HG02623 (cell line): ENCODE data around the gene SPINT2.

Experiments
- ATAC-seq: cut with Tn5 transposase; IDR thresholded peaks from one replicate; pipeline ENCODE4 v1.9.1; 2021; ENCODE audit warnings: moderate library complexity; ENCODE audit not compliant: unreplicated experiment

The SPINT2 gene

DNA sequence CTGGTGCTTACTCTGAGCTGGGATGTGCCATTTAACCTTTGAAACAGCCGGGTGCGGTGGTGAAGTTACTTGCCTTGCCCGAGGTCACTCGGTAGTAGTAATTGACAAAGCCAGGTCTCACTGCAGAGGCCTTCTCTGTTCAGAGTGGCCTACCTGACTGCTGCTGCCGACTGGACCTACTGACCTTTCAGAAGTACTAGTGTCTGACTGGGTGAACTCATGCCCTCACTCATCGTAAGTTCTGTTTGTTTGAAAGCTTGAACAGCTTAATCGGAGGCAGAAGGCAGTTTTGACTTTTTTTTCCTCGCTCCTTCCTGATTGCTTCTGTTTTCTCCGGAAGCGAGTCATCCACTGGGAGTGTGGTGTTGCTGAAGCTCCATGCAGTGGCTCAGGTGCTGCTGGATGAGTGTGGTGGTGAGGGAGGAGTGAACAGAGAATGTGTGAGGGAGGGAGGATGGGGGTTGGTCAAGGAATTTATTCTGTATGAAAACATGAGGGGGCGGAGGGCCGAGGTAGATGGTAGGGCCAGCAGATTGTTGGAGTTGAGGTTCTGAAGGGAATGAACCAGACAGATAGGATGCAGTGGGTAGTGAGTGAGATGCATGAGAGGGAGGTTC is 2.7 kb downstream of the SPINT2 start:
- ATAC-seq = no peak

DNA sequence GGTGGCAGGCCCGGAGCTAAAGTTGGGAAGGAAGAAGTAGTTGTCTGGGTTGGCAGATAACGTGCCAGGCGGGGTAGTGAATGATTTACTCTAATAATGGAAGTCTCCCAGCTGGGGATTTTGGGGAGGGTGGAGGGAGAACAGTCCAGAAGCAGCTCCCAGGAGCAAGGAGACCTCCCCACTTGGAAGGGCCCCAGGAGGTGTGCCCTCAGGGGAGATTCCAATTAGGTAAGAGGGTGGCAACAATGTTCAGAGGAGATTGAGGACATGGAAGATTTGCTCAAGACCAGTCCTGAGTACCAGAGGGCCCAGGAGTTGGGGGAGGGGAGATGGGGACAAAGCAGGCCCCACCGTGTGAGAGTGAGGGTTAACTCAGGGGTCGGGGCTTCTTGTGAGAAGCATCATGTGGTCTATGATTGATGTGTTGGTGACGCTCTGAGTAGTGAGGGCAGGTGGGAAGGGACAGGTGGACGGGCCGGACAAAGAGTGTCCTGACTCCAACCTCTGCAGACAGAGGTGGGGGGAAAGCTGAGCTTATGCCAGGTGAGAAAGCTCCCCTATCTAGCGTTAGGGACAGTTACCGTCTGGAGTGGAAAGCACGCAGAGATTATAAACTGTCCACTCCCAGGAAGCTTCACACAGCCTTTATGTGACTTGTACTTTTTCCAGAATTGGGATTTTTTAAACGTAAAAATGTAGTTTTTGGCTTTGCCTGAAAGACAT is 3.5 kb downstream of the SPINT2 start:
- no peak for ATAC-seq

DNA sequence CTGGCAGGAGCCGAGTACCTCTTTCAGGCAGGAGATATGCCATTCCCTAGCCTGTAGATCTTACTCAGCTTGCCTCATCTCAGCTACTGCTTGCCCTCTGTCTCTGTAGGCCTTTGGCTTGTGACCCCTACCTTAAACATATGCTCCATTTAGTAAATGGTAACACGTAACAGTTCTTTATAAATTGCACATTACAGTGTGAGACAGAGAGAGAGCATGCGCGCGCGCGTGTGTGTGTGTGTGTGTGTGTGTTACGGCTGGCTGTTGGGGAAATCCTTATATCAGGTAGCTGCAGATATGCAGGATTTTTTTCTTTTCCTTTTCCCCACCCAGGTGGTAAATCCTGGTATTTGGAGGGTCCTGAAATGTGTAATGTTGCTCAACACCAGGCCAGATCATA is 4.2 kb downstream of the SPINT2 start:
- ATAC-seq = no peak

DNA sequence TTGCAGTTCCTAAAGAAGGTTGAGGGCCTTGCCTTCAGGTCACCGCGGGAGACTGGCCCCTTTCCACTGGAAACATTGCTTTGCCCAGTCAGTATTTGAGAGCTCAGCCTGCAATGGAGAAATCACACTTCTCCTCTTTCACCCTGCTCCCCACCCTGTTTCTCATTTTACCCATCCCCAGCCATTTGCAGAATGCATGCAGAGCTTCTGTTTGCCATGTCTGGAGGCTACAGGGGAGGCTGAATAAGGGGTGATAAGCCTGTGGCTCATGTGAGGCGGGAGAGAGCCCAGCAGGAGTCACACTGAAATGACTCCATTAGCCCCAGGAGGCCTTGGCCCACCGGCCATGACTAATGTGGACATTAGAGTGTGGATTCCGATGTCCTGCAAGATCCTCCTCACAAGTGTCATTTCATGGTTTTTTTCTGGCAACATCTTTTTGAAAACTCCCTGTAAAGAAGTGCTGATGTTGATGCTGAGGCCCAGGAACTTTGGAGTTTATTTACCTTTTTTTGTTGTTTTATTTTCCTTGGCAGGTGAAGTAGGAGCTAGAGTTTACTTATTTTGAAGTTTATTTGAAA is 6.3 kb downstream of the SPINT2 start:
- no peak for ATAC-seq

DNA sequence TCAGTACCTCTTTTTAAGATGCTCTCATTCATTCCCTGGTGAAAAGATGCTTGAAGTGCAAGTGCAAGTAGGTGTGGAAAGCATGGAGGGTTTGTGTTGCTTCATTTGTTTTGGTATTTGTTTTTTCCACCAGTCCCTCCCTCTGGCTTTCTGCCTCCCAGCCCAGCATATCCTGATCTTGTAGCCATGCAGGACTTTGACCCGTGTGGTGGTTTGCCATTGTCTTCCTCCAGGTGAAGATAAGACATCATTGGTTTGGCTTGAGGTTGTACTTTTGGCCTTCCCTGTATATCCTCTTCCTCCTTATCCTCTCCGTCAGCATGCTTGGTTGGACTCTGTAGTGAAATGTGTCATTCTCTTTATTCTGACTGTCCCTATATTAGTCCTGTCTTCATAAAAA is 9.1 kb downstream of the SPINT2 start:
- ATAC-seq = no peak

DNA sequence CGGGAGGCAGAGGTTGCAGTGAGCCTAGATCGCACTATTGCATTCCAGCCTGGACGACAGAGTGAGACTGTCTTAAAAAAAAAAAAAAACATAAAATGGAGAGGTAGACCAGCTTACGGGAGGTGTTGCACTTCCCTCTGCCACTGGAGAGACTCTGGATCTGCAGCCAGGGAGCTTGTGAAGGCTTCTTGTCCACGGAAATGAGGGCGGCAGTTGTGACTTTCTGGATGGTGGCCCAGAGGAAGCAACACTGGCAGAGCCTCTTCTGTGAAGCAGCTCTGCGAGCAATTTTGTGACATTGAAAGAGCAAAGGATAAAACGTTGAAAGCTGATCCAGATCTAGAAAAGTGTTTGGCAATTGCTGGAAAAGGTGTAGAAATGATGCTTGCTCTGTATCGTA is 10.4 kb downstream of the SPINT2 start:
- ATAC-seq = no peak

DNA sequence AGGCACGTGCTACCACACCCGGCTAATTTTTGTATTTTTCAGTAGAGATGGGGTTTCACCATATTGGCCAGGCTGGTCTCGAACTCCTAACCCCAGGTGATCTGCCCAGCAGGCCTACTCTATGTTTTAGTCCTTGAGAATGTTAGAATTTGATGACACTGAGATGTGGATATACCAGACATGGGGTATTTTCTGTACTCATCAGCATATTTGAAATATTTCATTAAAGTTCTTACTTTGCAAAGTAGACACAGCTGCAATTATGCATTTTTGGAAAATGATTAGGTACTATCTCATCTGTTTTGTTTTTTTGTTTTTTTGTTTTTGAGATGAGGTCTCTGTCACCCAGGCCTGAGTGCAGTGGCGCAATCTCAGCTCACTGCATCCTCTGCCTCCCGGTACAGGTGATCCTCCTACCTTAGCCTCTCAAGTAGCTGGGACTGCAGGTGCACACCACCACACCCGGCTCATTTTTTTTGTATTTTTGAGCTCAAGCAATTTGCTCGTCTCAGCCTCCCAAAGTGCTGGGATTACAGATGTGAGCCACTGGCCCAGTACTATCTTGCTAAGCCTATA is 12.7 kb downstream of the SPINT2 start:
- no peak for ATAC-seq

DNA sequence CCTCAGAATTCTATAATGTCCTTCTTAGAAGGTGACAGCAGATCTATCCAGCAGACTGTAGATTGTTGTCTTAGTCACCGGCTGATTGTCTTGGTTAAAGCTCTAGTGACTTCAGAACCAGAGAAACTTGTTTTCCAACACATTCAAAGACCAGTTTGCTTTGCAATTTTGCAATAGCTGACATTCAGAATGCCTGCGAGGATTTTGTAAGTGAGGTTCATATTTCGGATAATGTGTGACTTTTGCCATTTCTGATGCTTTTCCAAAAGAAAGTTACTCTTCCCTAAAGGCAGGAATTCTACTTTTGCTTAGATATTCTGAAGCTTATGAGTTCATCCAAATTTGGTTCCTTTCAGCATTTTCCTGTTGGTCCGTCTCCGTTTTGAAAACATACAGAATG is 13.2 kb downstream of the SPINT2 start:
- no peak for ATAC-seq

DNA sequence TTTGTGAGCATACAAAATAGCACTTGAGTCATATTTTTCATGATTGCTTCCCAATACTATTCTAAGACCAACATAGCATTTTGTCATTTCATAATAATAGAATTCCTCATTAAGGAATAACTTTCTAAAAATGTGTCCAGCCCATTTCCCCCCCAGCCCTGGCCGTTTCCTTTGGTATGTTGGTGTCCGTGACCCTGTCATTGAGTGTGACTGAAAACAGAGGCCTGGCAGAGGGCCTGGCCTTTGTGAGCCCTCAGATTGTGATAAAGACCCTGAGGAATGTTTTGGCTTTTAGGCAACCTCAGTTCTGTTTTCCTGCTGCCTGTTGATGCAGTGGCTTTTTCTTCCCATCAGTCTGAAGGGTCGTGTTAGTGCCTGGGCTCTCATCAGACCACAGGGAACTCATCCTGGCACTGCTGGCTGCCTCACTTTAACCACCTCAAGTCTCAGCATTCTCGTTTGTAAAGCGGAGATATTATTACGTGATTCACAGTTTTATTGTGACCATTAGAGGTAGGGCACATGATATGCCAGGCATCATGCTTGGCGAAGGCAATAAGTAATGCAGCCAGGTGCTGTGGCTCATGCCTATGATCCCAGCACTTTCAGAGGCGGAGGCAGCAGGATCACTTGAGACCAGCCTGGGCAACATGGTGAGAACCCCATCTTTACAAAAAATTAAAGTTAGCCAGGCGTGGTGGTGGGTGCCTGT is 13.8 kb downstream of the SPINT2 start:
- no peak for ATAC-seq

DNA sequence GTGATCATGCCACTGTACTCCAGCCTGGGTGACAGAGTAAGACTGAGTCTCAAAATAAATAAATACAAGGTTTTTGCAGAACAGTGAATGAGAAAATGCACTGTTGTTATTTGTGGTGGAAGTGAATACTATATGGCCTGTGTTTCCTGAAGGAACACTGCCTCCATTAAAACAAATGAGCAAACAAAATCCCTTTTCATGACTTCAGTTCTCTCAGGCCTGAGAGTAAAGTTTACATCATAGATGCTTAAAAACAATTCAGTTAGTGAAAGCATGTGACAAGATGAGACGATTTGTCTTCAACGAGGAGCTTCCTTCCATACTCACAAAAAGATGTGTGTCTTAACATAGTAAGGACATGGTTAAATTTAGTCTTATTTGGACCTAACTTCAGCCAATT is 14.4 kb downstream of the SPINT2 start:
- no peak for ATAC-seq

DNA sequence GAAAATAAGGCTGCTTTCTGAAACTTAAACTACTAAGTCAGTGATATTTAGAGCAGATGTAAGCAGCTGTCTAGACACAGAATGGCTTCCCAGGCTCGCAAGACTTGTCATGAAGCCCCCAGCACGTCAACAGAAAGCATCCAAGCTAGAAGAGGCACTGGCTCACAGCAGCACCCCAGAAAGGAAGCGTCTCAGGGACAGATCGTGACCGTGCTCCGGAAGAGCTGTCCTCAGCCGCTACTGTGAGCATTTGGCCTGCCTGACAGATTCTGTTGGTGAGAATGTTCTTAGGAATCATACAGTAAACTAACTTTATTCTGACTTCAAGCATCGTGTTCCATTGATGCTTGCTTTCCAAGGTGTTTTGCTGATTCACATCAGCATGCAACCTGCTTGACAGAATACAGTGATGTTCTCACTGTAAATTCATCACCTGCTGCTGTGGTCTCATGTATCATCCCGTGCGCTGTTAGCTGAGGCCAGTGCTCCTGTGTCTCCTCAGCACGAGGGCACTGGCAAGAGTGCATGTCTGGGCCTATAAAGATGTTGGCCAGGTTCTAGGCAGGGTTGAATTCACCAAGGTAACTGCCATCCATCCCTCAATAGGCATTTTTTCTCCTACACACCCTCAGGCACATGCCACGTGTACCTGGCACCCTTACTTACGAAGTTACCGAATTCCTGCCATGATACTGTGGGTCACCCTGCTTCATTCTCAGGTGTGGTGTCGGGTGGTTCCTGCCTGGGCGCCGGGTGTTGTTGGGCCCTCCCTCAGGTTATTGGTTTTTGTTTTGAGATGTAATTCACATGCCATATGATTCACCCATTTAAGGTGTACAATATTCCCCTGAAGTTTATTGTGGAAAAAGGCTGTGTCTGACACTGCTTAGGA is 15.9 kb downstream of the SPINT2 start:
- no peak for ATAC-seq

DNA sequence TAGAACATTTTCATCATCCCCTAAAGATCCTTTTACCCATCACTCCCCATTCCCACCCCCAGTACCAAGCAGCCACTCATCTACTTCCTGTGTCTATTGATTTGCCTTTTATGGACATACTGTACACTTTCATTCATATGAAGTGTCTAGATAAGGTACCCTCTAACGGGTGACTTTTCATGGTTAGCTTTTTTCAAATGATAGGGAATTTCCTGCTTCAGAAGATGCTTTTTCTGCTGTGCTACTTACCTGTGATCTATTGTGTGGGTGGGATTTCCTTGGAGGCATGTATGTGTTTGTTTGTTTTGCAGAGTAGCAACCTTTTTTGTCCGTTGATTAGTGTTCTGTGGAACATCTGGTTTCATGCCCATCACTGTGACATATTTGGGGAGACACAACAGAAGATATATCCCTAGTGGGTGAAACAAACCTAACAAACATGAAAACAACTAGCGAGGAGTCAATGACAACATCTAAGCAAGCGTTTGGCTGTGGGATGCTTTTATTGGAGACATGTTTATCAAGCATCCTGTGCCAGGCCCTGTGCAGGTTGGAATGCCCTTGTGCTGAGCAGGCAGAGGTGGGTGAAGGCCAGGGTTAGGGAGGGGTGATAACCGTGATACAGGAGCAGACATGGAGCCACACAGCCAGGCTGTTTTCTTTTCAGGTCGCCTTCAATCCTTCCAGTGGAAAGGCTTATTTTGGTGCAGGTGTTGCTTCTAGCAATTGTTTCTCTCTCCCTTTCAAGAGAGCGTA is 17.6 kb downstream of the SPINT2 start:
- no peak for ATAC-seq

DNA sequence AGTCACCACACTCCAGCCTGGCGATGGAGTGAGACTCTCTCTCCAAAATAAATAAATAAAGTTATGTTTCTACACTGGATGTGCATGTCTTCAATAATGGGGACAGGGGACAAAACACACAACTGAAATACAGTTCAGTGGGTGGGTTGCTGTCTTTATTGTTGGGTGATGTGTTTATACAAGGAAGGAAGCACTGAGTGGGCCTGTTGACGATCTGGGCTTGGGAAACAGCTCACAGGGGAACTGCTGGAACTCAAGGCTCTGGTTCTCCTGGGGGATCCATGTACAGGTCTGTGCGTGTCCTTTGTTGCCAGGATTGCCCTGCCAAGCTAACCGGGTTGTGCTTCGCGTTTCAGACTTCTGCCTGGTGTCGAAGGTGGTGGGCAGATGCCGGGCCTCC is 18.9 kb downstream of the SPINT2 start:
- no peak for ATAC-seq

DNA sequence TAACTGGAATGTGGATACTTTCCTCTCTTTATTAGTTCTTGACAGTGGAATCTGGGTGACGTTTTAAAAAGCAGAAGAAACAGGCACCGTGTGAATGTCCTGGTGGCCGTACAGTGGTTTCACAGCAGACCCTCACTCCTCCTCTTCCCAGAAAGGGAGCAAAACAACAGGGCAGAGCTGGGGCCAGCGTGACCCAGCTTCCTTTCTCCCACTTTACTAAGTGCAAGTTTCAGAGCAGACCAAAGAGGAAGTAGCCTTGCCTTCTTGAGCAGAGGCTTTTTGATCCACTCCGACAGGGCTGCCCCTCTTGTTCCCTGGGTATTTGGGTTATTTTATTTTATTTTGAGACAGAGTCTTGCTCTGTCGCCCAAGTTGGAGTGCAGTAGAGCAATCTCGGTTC is 20.0 kb downstream of the SPINT2 start:
- ATAC-seq = no peak

DNA sequence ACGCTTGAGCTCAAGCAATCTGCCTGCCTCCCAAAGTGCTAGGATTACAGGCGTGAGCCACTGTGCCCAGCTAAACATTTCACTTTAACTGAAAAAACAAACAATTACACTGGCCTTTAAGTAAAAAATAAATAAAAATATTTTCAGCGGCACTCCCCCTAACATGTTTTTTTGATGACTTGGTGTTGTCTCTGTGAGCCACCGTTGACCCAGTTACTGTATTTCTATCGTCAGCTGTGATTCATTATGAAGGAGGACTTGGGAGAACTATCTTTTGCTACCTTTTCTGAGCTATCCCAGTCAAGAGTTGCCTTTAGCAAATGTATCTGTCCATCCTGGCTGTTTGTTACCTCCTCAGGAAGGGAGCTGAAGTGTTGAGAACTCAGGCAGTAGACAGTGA is 21.2 kb downstream of the SPINT2 start:
- ATAC-seq = no peak

DNA sequence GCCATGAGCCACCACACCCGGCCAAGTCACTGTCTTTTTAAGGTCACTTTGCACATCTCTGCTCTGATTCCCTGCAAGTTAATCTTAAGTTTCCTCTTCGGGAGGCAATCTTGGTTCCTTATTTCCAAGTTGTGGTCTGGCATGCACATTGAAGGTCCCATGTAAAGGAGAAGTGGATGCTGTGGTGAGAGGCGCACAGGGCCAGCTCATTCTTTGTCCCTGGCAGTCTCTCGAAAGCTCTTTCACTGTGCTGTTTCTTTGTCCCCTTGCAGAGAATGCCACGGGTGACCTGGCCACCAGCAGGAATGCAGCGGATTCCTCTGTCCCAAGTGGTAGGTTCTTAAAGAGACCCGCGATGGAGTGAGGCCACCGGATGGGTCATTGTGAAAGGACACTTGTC is 23.2 kb downstream of the SPINT2 start:
- no peak for ATAC-seq

DNA sequence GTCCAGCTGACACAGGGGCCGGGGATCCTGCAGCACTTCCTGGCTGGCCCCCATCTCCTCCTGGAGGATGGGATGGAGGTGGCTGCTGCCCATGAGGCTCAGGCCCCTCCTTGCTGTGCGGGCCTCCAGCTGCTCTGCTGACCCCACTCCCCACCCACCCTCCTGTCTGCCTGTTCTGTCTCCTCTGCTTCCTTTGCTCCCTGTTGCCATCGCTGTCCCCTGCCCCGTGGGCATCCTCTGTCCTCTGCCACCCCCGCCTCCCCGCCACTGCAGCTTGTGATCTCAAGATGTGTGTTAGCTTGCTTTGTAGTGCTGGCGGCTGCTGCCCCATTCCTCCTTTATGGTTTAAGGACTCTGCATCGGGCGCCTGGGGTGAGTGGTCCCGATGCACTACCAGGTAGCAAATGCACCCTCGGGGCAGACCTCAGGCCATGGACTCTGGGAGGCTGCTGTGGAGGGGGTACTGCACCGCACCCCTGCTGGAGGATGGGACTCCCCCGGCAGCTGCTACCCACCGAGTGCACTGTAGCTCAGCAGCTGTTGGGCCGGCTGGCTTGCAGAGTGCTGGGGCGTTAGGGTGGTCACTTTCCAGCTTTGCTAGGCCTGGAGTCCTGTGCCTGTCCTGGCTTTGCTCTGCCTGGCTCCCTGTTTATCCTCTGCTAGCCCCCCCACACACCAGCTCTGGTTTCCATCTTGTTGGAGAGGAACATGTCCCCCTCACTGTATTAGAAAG is 23.9 kb downstream of the SPINT2 start:
- ATAC-seq = no peak

DNA sequence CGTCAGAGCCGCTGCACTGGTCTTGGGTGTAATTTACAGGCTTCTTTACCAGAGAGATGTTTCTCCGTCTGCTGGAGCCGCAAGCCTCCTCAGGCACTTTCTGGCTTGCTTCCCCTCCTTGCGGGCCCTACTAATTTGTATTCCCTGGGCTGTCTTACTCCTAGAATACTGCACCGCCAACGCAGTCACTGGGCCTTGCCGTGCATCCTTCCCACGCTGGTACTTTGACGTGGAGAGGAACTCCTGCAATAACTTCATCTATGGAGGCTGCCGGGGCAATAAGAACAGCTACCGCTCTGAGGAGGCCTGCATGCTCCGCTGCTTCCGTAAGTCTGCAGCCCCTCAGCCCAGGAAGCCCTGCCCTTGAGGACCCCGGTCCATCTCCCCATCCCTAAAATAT is 25.6 kb downstream of the SPINT2 start:
- no peak for ATAC-seq

DNA sequence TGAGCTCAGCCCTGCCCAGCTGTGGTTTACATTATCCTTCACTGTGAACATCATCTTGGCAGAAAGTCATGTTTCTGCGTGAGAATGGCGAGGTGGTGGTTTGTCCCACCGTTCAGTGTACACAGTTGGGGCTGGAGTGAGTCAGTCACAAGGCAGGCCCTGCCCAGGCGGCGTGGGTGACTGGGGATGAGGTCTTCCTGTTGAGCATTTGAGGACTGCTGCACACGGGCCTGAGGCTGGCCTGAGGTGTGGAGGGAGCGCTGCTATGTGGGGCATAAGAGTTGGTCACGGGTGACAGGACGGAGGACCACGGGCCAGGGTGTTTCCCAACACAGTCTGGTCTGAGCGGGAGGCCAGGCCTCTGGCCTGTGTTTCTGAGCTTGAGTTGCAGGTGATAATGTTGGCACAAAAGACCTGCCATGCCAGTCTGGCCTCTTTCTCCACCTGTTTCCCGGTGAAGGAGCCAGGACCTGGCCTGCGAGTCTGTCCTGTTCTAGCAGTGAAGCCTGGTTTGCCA is 26.3 kb downstream of the SPINT2 start:
- ATAC-seq = no peak
